K562 (cell line): ENCODE data around the gene PNKD. TPM values are rescaled to one million over a fixed set of nuclear protein-coding genes. Genes with fewer than 3 reads are reported as not detected.

Source experiments
- ATAC-seq: fragments of 200-7000 bp; cut with Tn5 transposase; 3 replicates; pipeline ENCODE4 v1.9.1; 2020; ENCODE audit warnings: moderate library complexity
- BruUV-seq: library from RNA; stranded (reverse); fragments of 400-500 nt; replicated peaks from 2 replicates; lab custom pipeline; 2021; lab: Mats Ljungman, UMichigan
- CTCF ChIA-PET: fragments of 300-600 bp; formaldehyde crosslinking; extraction: SDS; loops from one replicate; lab custom pipeline; 2021; ENCODE audit warnings: low intra/inter-chr PET ratio; lab: Yijun Ruan, JAX
- POLR2A ChIA-PET: fragments of 300-600, 350-650 bp; sonication (Branson Sonifier 250); formaldehyde crosslinking; extraction: SDS; loops from one replicate; lab custom pipeline; 2021; ENCODE audit warnings: antibody characterized with exemption, inconsistent platforms; lab: Yijun Ruan, JAX
- DNase-seq, 4 experiments: peaks; one replicate each; pipeline versions ENCODE4 v3.0.0 to v3.0.0-alpha.2; 2011 to 2018; ENCODE audit warnings: low spot score in 3 of 4, mixed read lengths in 3 of 4; ENCODE audit errors: extremely low read depth in 1 of 4
- FAIRE-seq: peaks from 2 replicates; lab custom pipeline; 2011; peaks lifted over from hg19 to GRCh38; lab: Jason Lieb, UNC
- H2AFZ ChIP-seq: 2 replicates; pipeline ENCODE4 v1.6.0; 2011; ENCODE audit warnings: low read depth, low read length, control low read depth, inconsistent platforms
- H3K27ac ChIP-seq: fragments of 200-600 bp; 3 replicates; pipeline ENCODE4 v1.8.0; 2011; ENCODE audit warnings: low read depth, mild to moderate bottlenecking, control low read depth, inconsistent platforms, low read length, moderate library complexity, mixed read lengths; ENCODE audit errors: extremely low read depth
- H3K27me3 ChIP-seq, 2 experiments: fragments of 300-600 bp in 1 of 2; 2 replicates in 1 of 2; 3 replicates in 1 of 2; pipeline versions ENCODE4 v1.6.0 to v1.8.0; 2011; ENCODE audit warnings: inconsistent platforms in 2 of 2, low read length in 2 of 2, mild to moderate bottlenecking in 1 of 2, mixed read lengths in 1 of 2, moderate library complexity in 1 of 2; ENCODE audit not compliant: control insufficient read depth in 2 of 2, insufficient read depth in 2 of 2
- H3K36me3 ChIP-seq: fragments of 300-600 bp; 3 replicates; pipeline ENCODE4 v1.8.0; 2011; ENCODE audit warnings: mild to moderate bottlenecking, low read length, inconsistent platforms; ENCODE audit not compliant: control insufficient read depth, insufficient read depth
- H3K4me1 ChIP-seq, 2 experiments: fragments of 200-600 bp in 1 of 2; replicated peaks in 1 of 2; 2 replicates in 1 of 2; 3 replicates in 1 of 2; pipeline versions ENCODE4 v1.5.1 to v1.8.0; 2011; ENCODE audit warnings: inconsistent platforms in 2 of 2, low read length in 2 of 2, mild to moderate bottlenecking in 1 of 2, mixed read lengths in 1 of 2, moderate library complexity in 1 of 2; ENCODE audit not compliant: control insufficient read depth in 2 of 2, insufficient read depth in 2 of 2
- H3K4me2 ChIP-seq: 2 replicates; pipeline ENCODE4 v1.6.1; 2011; ENCODE audit warnings: low read length, control low read depth, inconsistent platforms, mixed read lengths; ENCODE audit not compliant: insufficient read depth
- H3K4me3 ChIP-seq: fragments of 200-600 bp; sonication (generic), shearing (Covaris generic); 2 replicates; pipeline ENCODE4 v1.5.1; 2016; ENCODE audit warnings: control low read depth, inconsistent platforms
- H3K79me2 ChIP-seq: fragments of 200-600 bp; 3 replicates; pipeline ENCODE4 v1.8.0; 2011; ENCODE audit warnings: low read length, inconsistent platforms; ENCODE audit not compliant: control insufficient read depth, insufficient read depth
- H3K9ac ChIP-seq, 2 experiments: 2 replicates each; pipeline versions ENCODE4 v1.6.0 to v1.6.1; 2011; ENCODE audit warnings: low read depth in 2 of 2, low read length in 2 of 2, control low read depth in 1 of 2, inconsistent platforms in 1 of 2, mild to moderate bottlenecking in 1 of 2, mixed read lengths in 1 of 2; ENCODE audit not compliant: insufficient read depth in 1 of 2
- H3K9me1 ChIP-seq: one replicate; pipeline ENCODE4 v1.6.0; 2011; ENCODE audit warnings: inconsistent platforms, mild to moderate bottlenecking, low read length, moderate library complexity; ENCODE audit not compliant: control insufficient read depth, insufficient read depth
- H3K9me3 ChIP-seq: replicated peaks from 2 replicates; pipeline ENCODE4 v1.5.1; 2011; ENCODE audit warnings: low read depth, low read length, inconsistent platforms; ENCODE audit not compliant: control insufficient read depth, insufficient read depth
- H4K20me1 ChIP-seq: replicated peaks from 2 replicates; pipeline ENCODE4 v1.6.1; 2011; ENCODE audit warnings: low read length, inconsistent platforms, mixed read lengths; ENCODE audit not compliant: control insufficient read depth, insufficient read depth
- BRD9 ChIP-seq: fragments of 450-650 bp; IDR thresholded peaks from 2 replicates; pipeline ENCODE4 v1.6.1; 2018; ENCODE audit warnings: low read depth; ENCODE audit not compliant: partially characterized antibody
- CEBPG ChIP-seq, 3 experiments: fragments of 200-800 bp in 1 of 3; sonication (Bioruptor generic) in 1 of 3; sonication (generic) in 1 of 3; formaldehyde crosslinking in 1 of 3; IDR thresholded peaks in 2 of 3; conservative IDR thresholded peaks in 1 of 3; 2 replicates each; pipeline versions ENCODE4 v1.6.1 to v1.8.0; 2016 to 2022; ENCODE audit warnings: missing compliant biosample characterization in 2 of 3, missing genetic modification characterization in 2 of 3, mild to moderate bottlenecking in 1 of 3, missing genetic modification reagents in 1 of 3
- EHMT2 ChIP-seq: fragments of 450-650 bp; IDR thresholded peaks from 2 replicates; pipeline ENCODE4 v1.6.1; 2018; ENCODE audit warnings: antibody characterized with exemption
- FIP1L1 ChIP-seq: fragments of 200-400 bp; formaldehyde crosslinking; IDR thresholded peaks from 2 replicates; pipeline ENCODE4 v1.6.1; 2018; ENCODE audit warnings: mild to moderate bottlenecking, low read depth, low read length; ENCODE audit not compliant: poor library complexity, severe bottlenecking
- GTF2B ChIP-seq: IDR thresholded peaks from 2 replicates; pipeline ENCODE4 v1.6.1; 2011; ENCODE audit not compliant: insufficient read length; ENCODE audit errors: extremely low read depth
- MCM7 ChIP-seq, 2 experiments: fragments of 450-650 bp; IDR thresholded peaks; 2 replicates each; pipeline ENCODE4 v1.6.1; 2016 to 2018
- NCOA1 ChIP-seq: fragments of 450-650 bp; IDR thresholded peaks from 2 replicates; pipeline ENCODE4 v1.6.1; 2016; ENCODE audit warnings: low read depth
- RBM22 ChIP-seq: fragments of 200-400 bp; formaldehyde crosslinking; IDR thresholded peaks from 2 replicates; pipeline ENCODE4 v1.6.1; 2018; ENCODE audit warnings: low read length, low read depth; ENCODE audit not compliant: poor library complexity, severe bottlenecking
- SIN3A ChIP-seq, 2 experiments: fragments of 150-350 bp in 1 of 2; IDR thresholded peaks; 2 replicates each; pipeline ENCODE4 v1.6.1; 2011 to 2016; ENCODE audit warnings: borderline replicate concordance in 2 of 2, low read depth in 2 of 2, low read length in 2 of 2, mild to moderate bottlenecking in 2 of 2, moderate library complexity in 2 of 2; ENCODE audit not compliant: control insufficient read depth in 1 of 2
- SMAD1 ChIP-seq: fragments of 150-350 bp; IDR thresholded peaks from 2 replicates; pipeline ENCODE4 v1.6.1; 2014; ENCODE audit warnings: low read length, low read depth; ENCODE audit not compliant: partially characterized antibody
- SP1 ChIP-seq: sonication (generic); formaldehyde crosslinking; IDR thresholded peaks from 2 replicates; pipeline ENCODE4 v1.8.1; 2022; ENCODE audit warnings: mild to moderate bottlenecking, missing genetic modification reagents
- TBP ChIP-seq: optimal IDR thresholded peaks from 2 replicates; pipeline ENCODE3; 2011; ENCODE audit warnings: low read depth, low read length, improper control_type of control experiment
- ZBTB34 ChIP-seq: fragments of 250-450 bp; sonication (Bioruptor Pico); IDR thresholded peaks from 2 replicates; pipeline ENCODE4 v1.8.0; 2021; ENCODE audit warnings: mild to moderate bottlenecking, moderate library complexity
- ZNF431 ChIP-seq: sonication (generic); formaldehyde crosslinking; IDR thresholded peaks from 2 replicates; pipeline ENCODE4 v1.8.0; 2022; ENCODE audit warnings: mild to moderate bottlenecking, missing genetic modification reagents
- ZNF551 ChIP-seq: fragments of 250-450 bp; sonication (Bioruptor Pico); IDR thresholded peaks from 2 replicates; pipeline ENCODE4 v1.5.0; 2021; ENCODE audit warnings: mild to moderate bottlenecking, moderate library complexity
- WGBS: fragments of 100-300 bp; shearing (Covaris generic); methylation state at CpG from one replicate; pipeline ENCODE4 v1.1.6; 2016; ENCODE audit warnings: low coverage, mixed read lengths; ENCODE audit not compliant: insufficient coverage; ENCODE audit errors: missing lambda C conversion rate; 5-methylcytosine and 5-hydroxymethylcytosine counted together
- in situ Hi-C: fragments of 300-500 bp; cut with MboI; formaldehyde crosslinking; loops from 4 replicates; pipeline ENCODE4 v1.15.0; 2018; ENCODE audit warnings: inconsistent platforms, mixed read lengths
- intact Hi-C: fragments of 100-400 bp; cut with micrococcal nuclease; formaldehyde crosslinking; loops from 2 replicates; pipeline ENCODE4 v1.14.2; 2022
- polyA plus RNA-seq, 8 experiments: library from polyadenylated mRNA; depleted of rRNA in 4 of 8; stranded (reverse) in 5 of 8; unstranded in 3 of 8; fragments of >200 nt; fragmentation: Nextera tagmentation in 2 of 8; fragmentation: Illumina TruSeq in 1 of 8; extraction: Ambion mirVana in 2 of 8; extraction: Trizol in 1 of 8; gene quantifications; 2 replicates each; pipeline versions ENCODE4 v1.2.1 to v1.2.3, GENCODE V29; 2011 to 2014; ENCODE audit warnings: inconsistent platforms in 1 of 8, missing spikeins in 1 of 8
- total RNA-seq, 7 experiments: library from RNA; depleted of rRNA in 6 of 7; stranded (reverse); fragments of >200 nt in 6 of 7; fragmentation: Illumina TruSeq in 2 of 7; extraction: Trizol in 2 of 7; gene quantifications; 2 replicates each; pipeline versions ENCODE4 v1.2.1 to v1.2.3, GENCODE V29; 2011 to 2021; ENCODE audit warnings: low replicate concordance in 1 of 7
- TF ChIP-seq, protein P1 (sequence below): fragments of 250-450 bp; sonication (Bioruptor Pico); IDR thresholded peaks from 2 replicates; pipeline ENCODE4 v1.8.0; 2021; ENCODE audit warnings: moderate library complexity, mild to moderate bottlenecking, inconsistent platforms
- TF ChIP-seq, protein P2 (sequence below): fragments of 450-650 bp; IDR thresholded peaks from 2 replicates; pipeline ENCODE4 v1.6.1; 2018; ENCODE audit warnings: mild to moderate bottlenecking, low read depth; ENCODE audit not compliant: partially characterized antibody

Gene PNKD
- total and polyA plus RNA-seq, 9 of the 15 experiments (the other 6 are each of a cell fraction or from before 2014, with no cell fraction given) = 26.0 to 105 (median 60.1) TPM

GRCh38 chr2:218244665-218245064 is 25.7 kb upstream of the PNKD start:
- POLR2A ChIA-PET = interaction anchor here (0.6 to 1.1 kb wide), 2 partner anchors 15 to 16 kb away, joined by 3 read pairs; no protein-coding TSS in a partner anchor
- CTCF ChIA-PET = no interaction called here
- FAIRE-seq (no peak), ATAC-seq (no peak), DNase-seq (no peak)
- Histone ChIP-seq H3K79me2 (no peaks in the 10 kb centered on the region), H4K20me1 (no peaks in the 10 kb centered on the region), H3K27me3 (no peaks in the 10 kb centered on the region), H3K9me3 (no peaks in the 10 kb centered on the region), H3K4me1 (no peaks in the 10 kb centered on the region), H2AFZ (no peak overlapping the region), H3K9me1 (no peaks in the 10 kb centered on the region), H3K4me3 (no peak overlapping the region), H3K9ac (no peak overlapping the region), H3K27ac (no peak overlapping the region), H3K4me2 (no peak overlapping the region), H3K36me3 (peaks cover 73% of the 10 kb centered on the region)
- WGBS = 100% methylated on average over 1 of the region's 2 CpGs
- intact Hi-C loops (no loop called here), in situ Hi-C loops (no loop called here)
- TF ChIP-seq ZBTB34 = no peak
- no peak for TF ChIP-seq SP1
- TF ChIP-seq NCOA1 = no peak
- no peak for TF ChIP-seq CEBPG (CRISPR knock-in tag; IDR thresholded peaks at IDR 0.05)
- no peak for TF ChIP-seq CEBPG (tag; conservative IDR thresholded peaks at IDR 0.05 in 1 of 2, IDR thresholded peaks at IDR 0.05 in 1 of 2)
- TF ChIP-seq, protein P1, sequence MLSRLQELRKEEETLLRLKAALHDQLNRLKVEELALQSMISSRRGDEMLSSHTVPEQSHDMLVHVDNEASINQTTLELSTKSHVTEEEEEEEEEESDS (CRISPR knock-in tag) = no peak
- no peak for TF ChIP-seq FIP1L1
- TF ChIP-seq ZNF551 (CRISPR knock-in tag) = no peak
- TF ChIP-seq SMAD1 = no peak
- TF ChIP-seq TBP = no peak
- TF ChIP-seq GTF2B = no peak
- TF ChIP-seq BRD9 = no peak
- no peak for TF ChIP-seq ZNF431
- TF ChIP-seq RBM22 = no peak
- no peak for TF ChIP-seq MCM7 (IDR thresholded peaks at IDR 0.05)
- TF ChIP-seq, protein P2, sequence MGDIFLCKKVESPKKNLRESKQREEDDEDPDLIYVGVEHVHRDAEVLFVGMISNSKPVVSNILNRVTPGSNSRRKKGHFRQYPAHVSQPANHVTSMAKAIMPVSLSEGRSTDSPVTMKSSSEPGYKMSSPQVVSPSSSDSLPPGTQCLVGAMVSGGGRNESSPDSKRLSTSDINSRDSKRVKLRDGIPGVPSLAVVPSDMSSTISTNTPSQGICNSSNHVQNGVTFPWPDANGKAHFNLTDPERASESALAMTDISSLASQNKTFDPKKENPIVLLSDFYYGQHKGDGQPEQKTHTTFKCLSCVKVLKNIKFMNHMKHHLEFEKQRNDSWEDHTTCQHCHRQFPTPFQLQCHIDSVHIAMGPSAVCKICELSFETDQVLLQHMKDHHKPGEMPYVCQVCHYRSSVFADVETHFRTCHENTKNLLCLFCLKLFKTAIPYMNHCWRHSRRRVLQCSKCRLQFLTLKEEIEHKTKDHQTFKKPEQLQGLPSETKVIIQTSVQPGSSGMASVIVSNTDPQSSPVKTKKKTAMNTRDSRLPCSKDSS = no peak
- TF ChIP-seq EHMT2 = no peak
- TF ChIP-seq SIN3A (IDR thresholded peaks at IDR 0.05; ENCODE audit: borderline replicate concordance in 2 of 2, control insufficient read depth in 1 of 2, low read depth in 2 of 2, low read length in 2 of 2) = no peak
- no TSS peak for BruUV-seq
